ENCODE measurements around the gene CD27.
A peak's percentile ranks its signal among the peaks of the same experiment; 100 is the strongest.

The CD27 gene

GRCh38 chr12:6434205-6435140 is 10.3 kb upstream of the CD27 start:
- no peak for DNase-seq (ENCODE audit: low read depth in 2 of 2)

- no peak for DNase-seq (ENCODE audit: low read depth in 2 of 2)
Observed at GRCh38 chr12:6435961-6436715, 8.6 kb upstream of the CD27 start.

GRCh38 chr12:6437586-6437985 is 7.2 kb upstream of the CD27 start:
- no peak for DNase-seq (ENCODE audit: low read depth in 2 of 2)

GRCh38 chr12:6438345-6438744 is 6.4 kb upstream of the CD27 start:
- DNase-seq (ENCODE audit: low read depth in 2 of 2): no peak

- DNase-seq (ENCODE audit: low read depth in 2 of 2): no peak
Observed at GRCh38 chr12:6440391-6440790, 4.4 kb upstream of the CD27 start.

- DNase-seq (ENCODE audit: low read depth in 2 of 2): no peak
Observed at GRCh38 chr12:6442836-6443235, 1.9 kb upstream of the CD27 start.

GRCh38 chr12:6443361-6443983 is 1.3 kb upstream of the CD27 start:
- no peak for DNase-seq (ENCODE audit: low read depth in 2 of 2)

- DNase-seq (ENCODE audit: low read depth in 2 of 2): no peak
Observed at GRCh38 chr12:6444031-6444430, 724 bp upstream of the CD27 start.

GRCh38 chr12:6450091-6450868 is 5.5 kb downstream of the CD27 start:
- no peak for DNase-seq (ENCODE audit: low read depth in 2 of 2)

GRCh38 chr12:6450869-6451347 is 6.2 kb downstream of the CD27 start:
- no peak for DNase-seq (ENCODE audit: low read depth in 2 of 2)

GRCh38 chr12:6451348-6452244 is 6.8 kb downstream of the CD27 start, which contains the start of gene TAPBPL:
Gene TAPBPL, plus strand, starts transcription at chr12:6452042. Its CDS starts 207 bp downstream, at chr12:6452249.
- peak; percentile 52 to 69 for DNase-seq (ENCODE audit: low read depth in 2 of 2)

GRCh38 chr12:6452245-6452943 is 7.6 kb downstream of the CD27 start:
- DNase-seq (ENCODE audit: low read depth in 2 of 2): no peak

- no peak for DNase-seq (ENCODE audit: low read depth in 2 of 2)
Observed at GRCh38 chr12:6452944-6453630, 8.3 kb downstream of the CD27 start.

- DNase-seq (ENCODE audit: low read depth in 2 of 2): no peak
Observed at GRCh38 chr12:6457220-6457945, 12.6 kb downstream of the CD27 start.

- no peak for DNase-seq (ENCODE audit: low read depth in 2 of 2)
Observed at GRCh38 chr12:6458281-6459003, 13.7 kb downstream of the CD27 start.

- DNase-seq (ENCODE audit: low read depth in 2 of 2): no peak
Observed at GRCh38 chr12:6459004-6459337, 14.2 kb downstream of the CD27 start.

- no peak for DNase-seq (ENCODE audit: low read depth in 2 of 2)
Observed at GRCh38 chr12:6460751-6461371, 16.1 kb downstream of the CD27 start.
